ENCODE results near the gene CPNE8.

DNA sequence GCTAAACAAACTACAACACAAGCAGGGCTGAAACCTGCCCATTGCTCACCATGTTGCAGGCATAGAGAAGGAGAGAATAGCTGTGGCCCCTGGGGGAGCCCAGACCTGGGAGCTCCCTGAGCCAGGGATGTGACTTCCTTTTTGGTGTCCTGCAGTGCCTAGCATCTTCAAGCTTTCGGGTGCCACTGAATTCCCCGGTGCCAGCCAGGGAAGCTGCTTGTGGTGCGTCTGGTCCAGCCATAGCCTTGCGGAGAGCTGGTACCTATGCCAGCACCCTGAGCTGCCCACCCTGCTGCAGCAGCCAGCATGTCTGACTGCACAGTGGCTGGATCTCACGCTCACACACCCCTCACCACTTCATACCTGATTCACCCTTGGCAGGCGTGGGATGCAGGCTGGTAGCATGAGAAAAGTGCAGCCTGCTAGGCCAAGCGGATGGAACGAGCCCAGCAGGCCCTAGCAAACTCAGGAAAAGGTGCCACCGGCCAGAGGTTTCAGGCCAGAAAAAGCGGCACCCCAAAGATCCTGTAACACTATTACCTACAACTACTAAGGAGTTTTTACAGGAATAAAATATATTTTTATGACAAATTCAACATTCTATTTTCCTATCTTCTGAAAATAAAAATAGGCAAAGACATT lies 183.7 kb downstream of the CPNE8 start:
- TF ChIP-seq EZH2phosphoT487 (IDR thresholded peaks at IDR 0.05; ENCODE audit: low read depth, severe bottlenecking, unreplicated experiment) (no peak), EZH2 (IDR thresholded peaks at IDR 0.05; ENCODE audit: borderline replicate concordance) (no peak)
- TF ChIP-seq, protein P1, sequence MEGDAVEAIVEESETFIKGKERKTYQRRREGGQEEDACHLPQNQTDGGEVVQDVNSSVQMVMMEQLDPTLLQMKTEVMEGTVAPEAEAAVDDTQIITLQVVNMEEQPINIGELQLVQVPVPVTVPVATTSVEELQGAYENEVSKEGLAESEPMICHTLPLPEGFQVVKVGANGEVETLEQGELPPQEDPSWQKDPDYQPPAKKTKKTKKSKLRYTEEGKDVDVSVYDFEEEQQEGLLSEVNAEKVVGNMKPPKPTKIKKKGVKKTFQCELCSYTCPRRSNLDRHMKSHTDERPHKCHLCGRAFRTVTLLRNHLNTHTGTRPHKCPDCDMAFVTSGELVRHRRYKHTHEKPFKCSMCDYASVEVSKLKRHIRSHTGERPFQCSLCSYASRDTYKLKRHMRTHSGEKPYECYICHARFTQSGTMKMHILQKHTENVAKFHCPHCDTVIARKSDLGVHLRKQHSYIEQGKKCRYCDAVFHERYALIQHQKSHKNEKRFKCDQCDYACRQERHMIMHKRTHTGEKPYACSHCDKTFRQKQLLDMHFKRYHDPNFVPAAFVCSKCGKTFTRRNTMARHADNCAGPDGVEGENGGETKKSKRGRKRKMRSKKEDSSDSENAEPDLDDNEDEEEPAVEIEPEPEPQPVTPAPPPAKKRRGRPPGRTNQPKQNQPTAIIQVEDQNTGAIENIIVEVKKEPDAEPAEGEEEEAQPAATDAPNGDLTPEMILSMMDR (IDR thresholded peaks at IDR 0.05; ENCODE audit: poor library complexity): no peak

Data from hepatocyte (in vitro differentiated cells).